Measurements from ENCODE around the gene AFF3. TPM values are rescaled to one million over a fixed set of nuclear protein-coding genes. Genes with fewer than 3 reads are reported as not detected.

AFF3 gene
- total RNA-seq, 2 experiments from 2014 or later: 3.1 to 3.5 TPM

DNA sequence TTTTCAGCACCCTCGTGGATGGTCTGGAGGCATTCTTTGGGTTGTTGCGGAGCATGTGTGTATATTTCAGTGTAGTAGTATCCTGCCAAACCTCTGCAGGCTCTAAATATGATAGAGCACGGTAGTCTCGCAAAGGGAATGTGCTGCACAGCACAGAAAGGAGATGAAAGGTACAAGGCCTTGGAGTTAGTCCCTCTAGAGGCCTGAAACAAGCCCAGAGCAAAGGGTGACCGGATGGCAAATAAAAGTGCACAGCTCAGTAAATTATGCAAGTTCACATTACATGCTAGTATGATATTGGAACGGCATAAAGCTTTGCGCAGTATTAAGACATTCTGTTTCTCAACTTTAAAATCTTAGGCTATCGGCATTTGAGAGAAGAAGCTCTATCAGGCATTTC lies 358.1 kb downstream of the AFF3 start:
- TF ChIP-seq, protein P1, sequence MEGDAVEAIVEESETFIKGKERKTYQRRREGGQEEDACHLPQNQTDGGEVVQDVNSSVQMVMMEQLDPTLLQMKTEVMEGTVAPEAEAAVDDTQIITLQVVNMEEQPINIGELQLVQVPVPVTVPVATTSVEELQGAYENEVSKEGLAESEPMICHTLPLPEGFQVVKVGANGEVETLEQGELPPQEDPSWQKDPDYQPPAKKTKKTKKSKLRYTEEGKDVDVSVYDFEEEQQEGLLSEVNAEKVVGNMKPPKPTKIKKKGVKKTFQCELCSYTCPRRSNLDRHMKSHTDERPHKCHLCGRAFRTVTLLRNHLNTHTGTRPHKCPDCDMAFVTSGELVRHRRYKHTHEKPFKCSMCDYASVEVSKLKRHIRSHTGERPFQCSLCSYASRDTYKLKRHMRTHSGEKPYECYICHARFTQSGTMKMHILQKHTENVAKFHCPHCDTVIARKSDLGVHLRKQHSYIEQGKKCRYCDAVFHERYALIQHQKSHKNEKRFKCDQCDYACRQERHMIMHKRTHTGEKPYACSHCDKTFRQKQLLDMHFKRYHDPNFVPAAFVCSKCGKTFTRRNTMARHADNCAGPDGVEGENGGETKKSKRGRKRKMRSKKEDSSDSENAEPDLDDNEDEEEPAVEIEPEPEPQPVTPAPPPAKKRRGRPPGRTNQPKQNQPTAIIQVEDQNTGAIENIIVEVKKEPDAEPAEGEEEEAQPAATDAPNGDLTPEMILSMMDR (IDR thresholded peaks at IDR 0.05): no peak
- ATAC-seq: no peak
- intact Hi-C loops (cut with micrococcal nuclease): no loop called here
- Mint-ChIP-seq H3K4me1 (ENCODE audit: low read depth) (no peaks in the 10 kb centered on the region), H3K27me3 (no peaks in the 10 kb centered on the region), H3K36me3 (ENCODE audit: low read depth) (no peaks in the 10 kb centered on the region), H3K4me3 (no peak overlapping the region), H3K9me3 (peaks cover 4% of the 10 kb centered on the region), H3K27ac (no peak overlapping the region)
- POLR2A ChIA-PET: no interaction called here
- CTCF ChIA-PET: no interaction called here
- no peak for DNase-seq

DNA sequence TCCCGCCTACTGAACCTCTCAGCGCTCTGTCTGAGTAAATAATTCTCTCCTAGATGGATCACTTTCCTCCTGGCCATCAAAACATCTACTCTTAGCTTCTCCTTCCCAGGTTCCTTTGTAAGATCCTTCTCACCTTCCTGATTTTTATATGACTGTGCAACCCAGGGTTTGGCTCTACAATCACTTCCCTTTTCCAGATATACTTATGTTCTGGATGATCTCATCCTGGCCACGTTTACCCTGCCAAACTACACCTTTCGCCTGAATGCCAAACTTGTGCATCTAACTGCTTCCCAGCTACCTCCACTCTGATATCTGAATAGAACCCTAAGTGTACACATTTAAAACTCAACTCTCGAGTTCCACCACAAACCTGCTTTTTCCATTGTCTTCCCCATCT lies 362.1 kb downstream of the AFF3 start:
- ChIA-PET POLR2A (no interaction called here), CTCF (no interaction called here)
- TF ChIP-seq, protein P1 (IDR thresholded peaks at IDR 0.05): no peak
- H3K4me1 Mint-ChIP-seq (ENCODE audit: low read depth): no peaks in the 10 kb centered on the region
- no peak for DNase-seq
- no peaks in the 10 kb centered on the region for H3K27me3 Mint-ChIP-seq
- no peak for ATAC-seq
- intact Hi-C loops (cut with micrococcal nuclease): no loop called here
- no peak overlapping the region for H3K27ac Mint-ChIP-seq
- no peaks in the 10 kb centered on the region for H3K36me3 Mint-ChIP-seq (ENCODE audit: low read depth)
- H3K4me3 Mint-ChIP-seq: no peak overlapping the region
- H3K9me3 Mint-ChIP-seq: peaks cover 7% of the 10 kb centered on the region

- ATAC-seq (no peak), DNase-seq (no peak)
- Mint-ChIP-seq H3K27ac (no peak overlapping the region), H3K4me1 (ENCODE audit: low read depth) (no peaks in the 10 kb centered on the region), H3K4me3 (no peak overlapping the region), H3K36me3 (ENCODE audit: low read depth) (no peaks in the 10 kb centered on the region), H3K27me3 (no peaks in the 10 kb centered on the region), H3K9me3 (peaks cover 10% of the 10 kb centered on the region)
- CTCF ChIA-PET: interaction anchor here (0.7 kb wide), 1 partner anchor 487 kb away, joined by 3 read pairs; no protein-coding TSS in a partner anchor
- intact Hi-C loops (cut with micrococcal nuclease): no loop called here
- POLR2A ChIA-PET: no interaction called here
- TF ChIP-seq, protein P1 (IDR thresholded peaks at IDR 0.05): no peak
Observed at GRCh38 chr2:99779276-99779675, 363.1 kb downstream of the AFF3 start.

- no peak overlapping the region for H3K27ac Mint-ChIP-seq
- intact Hi-C loops (cut with micrococcal nuclease): no loop called here
- no peak for ATAC-seq
- H3K27me3 Mint-ChIP-seq: no peaks in the 10 kb centered on the region
- TF ChIP-seq, protein P1 (IDR thresholded peaks at IDR 0.05): no peak
- no peak overlapping the region for H3K4me3 Mint-ChIP-seq
- peaks cover 11% of the 10 kb centered on the region for H3K9me3 Mint-ChIP-seq
- DNase-seq: no peak
- ChIA-PET POLR2A (no interaction called here), CTCF (no interaction called here)
- H3K36me3 Mint-ChIP-seq (ENCODE audit: low read depth): no peaks in the 10 kb centered on the region
- H3K4me1 Mint-ChIP-seq (ENCODE audit: low read depth): no peaks in the 10 kb centered on the region
Observed at GRCh38 chr2:99777656-99778290, 364.6 kb downstream of the AFF3 start.

DNA sequence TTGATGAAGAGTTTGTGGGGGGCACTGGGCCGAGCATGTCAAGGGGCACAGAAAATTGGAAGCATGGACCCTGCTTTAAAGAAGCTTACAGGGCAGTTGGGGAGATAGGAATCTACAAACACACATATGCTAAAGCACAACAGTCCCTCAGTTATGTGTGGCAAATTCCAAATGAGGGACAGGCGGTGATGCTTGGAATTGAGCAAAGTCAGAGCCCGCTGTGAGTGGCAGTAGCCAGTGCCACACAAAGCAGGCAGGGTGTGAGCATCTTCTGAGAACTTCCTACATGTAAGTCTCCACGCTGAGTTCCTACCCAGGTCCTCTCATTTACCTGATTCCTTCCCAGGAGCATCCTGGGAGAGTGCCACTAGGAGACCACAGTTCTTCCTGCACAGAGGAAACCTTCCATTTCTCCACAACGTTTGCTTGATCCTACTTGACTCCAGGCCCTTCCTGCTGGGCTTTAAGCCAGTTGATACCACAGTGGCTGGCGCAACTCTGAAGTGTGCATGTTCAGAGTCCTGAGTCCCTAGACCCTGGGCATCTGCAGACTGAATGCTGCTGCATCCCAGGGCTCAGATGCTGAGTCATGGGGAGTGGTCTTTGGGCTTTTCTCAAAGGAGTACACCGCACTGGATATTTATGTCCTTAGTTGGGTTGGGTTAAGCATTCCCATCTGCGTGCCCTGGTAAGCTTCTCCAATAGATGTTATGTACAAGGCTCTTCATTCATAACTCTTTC lies 365.3 kb downstream of the AFF3 start:
- POLR2A ChIA-PET: no interaction called here
- intact Hi-C loops (cut with micrococcal nuclease): no loop called here
- DNase-seq: no peak
- Mint-ChIP-seq H3K9me3 (peaks cover 11% of the 10 kb centered on the region), H3K4me1 (ENCODE audit: low read depth) (no peaks in the 10 kb centered on the region), H3K36me3 (ENCODE audit: low read depth) (no peaks in the 10 kb centered on the region), H3K27me3 (no peaks in the 10 kb centered on the region), H3K4me3 (no peak overlapping the region), H3K27ac (no peak overlapping the region)
- TF ChIP-seq, protein P1 (IDR thresholded peaks at IDR 0.05): no peak
- CTCF ChIA-PET: no interaction called here
- no peak for ATAC-seq

Data from activated CD8-positive, alpha-beta T cell treated with anti-CD3 and anti-CD28 coated beads for 36 hours (primary cell).